Esophagus squamous epithelium (tissue), 4 donors: ENCODE data around the gene TTC19.

Experiments used
- POLR2A ChIP-seq, 4 donors: fragments of 450-650 bp; IDR thresholded peaks; one replicate each; pipeline ENCODE4 v1.6.1; 2017; ENCODE audit warnings: antibody characterized with exemption in 4 of 4, mild to moderate bottlenecking in 4 of 4, moderate library complexity in 3 of 4
- TF ChIP-seq, protein P1 (sequence below), 6 experiments: fragments of 450-650 bp in 4 of 6; fragments of 200-600 bp in 2 of 6; sonication (generic) in 2 of 6; IDR thresholded peaks; one replicate each; pipeline ENCODE4 v1.5.1; 2016 to 2019; ENCODE audit warnings: antibody characterized with exemption in 6 of 6, mild to moderate bottlenecking in 4 of 6, moderate library complexity in 4 of 6

DNA sequence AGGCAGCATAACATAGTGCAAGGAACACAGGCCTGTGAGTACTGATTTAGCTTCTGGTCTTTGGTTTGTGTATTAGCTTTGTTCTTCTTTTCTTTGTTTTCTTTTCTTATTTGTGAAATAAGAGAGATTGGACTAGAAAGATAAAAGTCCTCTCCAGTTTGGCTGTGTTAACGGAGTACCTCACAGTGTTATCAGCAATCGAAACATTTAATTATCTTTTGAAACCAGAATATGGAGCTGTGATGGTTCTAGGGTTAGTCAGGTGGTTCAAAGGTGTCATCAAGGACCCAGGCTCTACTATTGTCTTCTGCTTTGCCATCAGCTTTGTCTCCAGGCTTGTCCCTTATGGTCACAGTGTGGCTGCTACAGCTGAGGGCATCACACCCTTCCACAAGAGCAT is 29.1 kb upstream of the TTC19 start:
- TF ChIP-seq, protein P1, sequence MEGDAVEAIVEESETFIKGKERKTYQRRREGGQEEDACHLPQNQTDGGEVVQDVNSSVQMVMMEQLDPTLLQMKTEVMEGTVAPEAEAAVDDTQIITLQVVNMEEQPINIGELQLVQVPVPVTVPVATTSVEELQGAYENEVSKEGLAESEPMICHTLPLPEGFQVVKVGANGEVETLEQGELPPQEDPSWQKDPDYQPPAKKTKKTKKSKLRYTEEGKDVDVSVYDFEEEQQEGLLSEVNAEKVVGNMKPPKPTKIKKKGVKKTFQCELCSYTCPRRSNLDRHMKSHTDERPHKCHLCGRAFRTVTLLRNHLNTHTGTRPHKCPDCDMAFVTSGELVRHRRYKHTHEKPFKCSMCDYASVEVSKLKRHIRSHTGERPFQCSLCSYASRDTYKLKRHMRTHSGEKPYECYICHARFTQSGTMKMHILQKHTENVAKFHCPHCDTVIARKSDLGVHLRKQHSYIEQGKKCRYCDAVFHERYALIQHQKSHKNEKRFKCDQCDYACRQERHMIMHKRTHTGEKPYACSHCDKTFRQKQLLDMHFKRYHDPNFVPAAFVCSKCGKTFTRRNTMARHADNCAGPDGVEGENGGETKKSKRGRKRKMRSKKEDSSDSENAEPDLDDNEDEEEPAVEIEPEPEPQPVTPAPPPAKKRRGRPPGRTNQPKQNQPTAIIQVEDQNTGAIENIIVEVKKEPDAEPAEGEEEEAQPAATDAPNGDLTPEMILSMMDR (IDR thresholded peaks at IDR 0.05), result no peak
- TF ChIP-seq POLR2A (IDR thresholded peaks at IDR 0.05), result no peak
